Upper lobe of left lung (tissue), 4 donors: ENCODE results near the gene CBX8.

ENCODE experiments used
- CTCF ChIP-seq, 6 experiments: fragments of 450-650 bp in 4 of 6; fragments of 200-600 bp in 2 of 6; sonication (generic) in 2 of 6; IDR thresholded peaks; one replicate each; pipeline ENCODE4 v1.5.1; 2016 to 2019; ENCODE audit warnings: antibody characterized with exemption in 6 of 6
- POLR2AphosphoS5 ChIP-seq, 2 donors: sonication (generic); formaldehyde crosslinking; IDR thresholded peaks; one replicate each; pipeline ENCODE4 v1.5.1; 2017; ENCODE audit warnings: antibody characterized with exemption in 2 of 2

GRCh38 chr17:79792984-79793923 lies 3.6 kb downstream of the CBX8 start:
- TF ChIP-seq CTCF (IDR thresholded peaks at IDR 0.05) (no peak), POLR2AphosphoS5 (IDR thresholded peaks at IDR 0.05) (no peak)
